ENCODE data around the gene NXPE4.
A peak's percentile ranks its signal among the peaks of the same experiment; 100 is the strongest.
"Not testable (repeated sequence)": the region's sequence is repeated elsewhere in the genome, so short reads cannot be mapped to it uniquely, and the experiment has no call there.

Gene NXPE4

DNA sequence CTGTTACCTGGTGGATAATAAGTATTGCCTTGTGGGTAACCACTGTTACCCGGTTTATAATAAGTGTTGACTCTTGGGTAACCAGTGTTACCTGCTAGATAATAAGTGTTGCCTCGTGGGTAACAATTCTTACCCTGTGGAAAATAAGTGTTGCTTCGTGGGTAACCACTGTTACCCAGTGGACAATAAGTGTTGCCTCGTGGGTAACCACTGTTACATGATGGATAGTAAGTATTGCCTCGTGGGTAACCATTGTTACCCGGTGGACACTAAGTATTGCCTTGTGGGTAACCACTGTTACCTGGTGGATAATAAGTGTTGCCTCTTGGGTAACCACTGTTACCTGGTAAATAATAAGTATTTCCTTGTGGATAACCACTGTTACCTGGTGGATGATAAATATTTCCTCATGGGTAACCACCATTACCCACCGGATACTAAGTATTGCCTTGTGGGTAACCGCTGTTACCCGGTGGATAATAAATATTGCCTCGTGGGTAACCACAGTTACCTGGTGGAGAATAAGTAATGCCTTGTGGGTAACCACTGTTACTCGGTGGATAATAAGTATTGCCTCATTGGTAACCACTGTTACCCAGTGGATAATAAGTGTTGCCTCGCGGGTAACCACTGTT is 8.7 kb upstream of the NXPE4 start:
- TF ChIP-seq, protein P1, sequence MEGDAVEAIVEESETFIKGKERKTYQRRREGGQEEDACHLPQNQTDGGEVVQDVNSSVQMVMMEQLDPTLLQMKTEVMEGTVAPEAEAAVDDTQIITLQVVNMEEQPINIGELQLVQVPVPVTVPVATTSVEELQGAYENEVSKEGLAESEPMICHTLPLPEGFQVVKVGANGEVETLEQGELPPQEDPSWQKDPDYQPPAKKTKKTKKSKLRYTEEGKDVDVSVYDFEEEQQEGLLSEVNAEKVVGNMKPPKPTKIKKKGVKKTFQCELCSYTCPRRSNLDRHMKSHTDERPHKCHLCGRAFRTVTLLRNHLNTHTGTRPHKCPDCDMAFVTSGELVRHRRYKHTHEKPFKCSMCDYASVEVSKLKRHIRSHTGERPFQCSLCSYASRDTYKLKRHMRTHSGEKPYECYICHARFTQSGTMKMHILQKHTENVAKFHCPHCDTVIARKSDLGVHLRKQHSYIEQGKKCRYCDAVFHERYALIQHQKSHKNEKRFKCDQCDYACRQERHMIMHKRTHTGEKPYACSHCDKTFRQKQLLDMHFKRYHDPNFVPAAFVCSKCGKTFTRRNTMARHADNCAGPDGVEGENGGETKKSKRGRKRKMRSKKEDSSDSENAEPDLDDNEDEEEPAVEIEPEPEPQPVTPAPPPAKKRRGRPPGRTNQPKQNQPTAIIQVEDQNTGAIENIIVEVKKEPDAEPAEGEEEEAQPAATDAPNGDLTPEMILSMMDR (IDR thresholded peaks at IDR 0.05; ENCODE audit: control insufficient read depth, insufficient read depth, low read depth, low read length, missing control alignments): no peak
- no peak overlapping the region for H3K4me3 ChIP-seq (ENCODE audit: control insufficient read depth, low read depth, low read length)
- DNase-seq (ENCODE audit: low read depth): no peak

GRCh38 chr11:114603151-114603550 is 7.6 kb upstream of the NXPE4 start:
- not testable (repeated sequence) for DNase-seq (ENCODE audit: low read depth); H3K4me3 ChIP-seq (ENCODE audit: control insufficient read depth, low read depth, low read length)

- no peak overlapping the region for H3K4me3 ChIP-seq (ENCODE audit: control insufficient read depth, low read depth, low read length)
- TF ChIP-seq, protein P1 (IDR thresholded peaks at IDR 0.05; ENCODE audit: control insufficient read depth, insufficient read depth, low read depth, low read length, missing control alignments): no peak
- no peak for DNase-seq (ENCODE audit: low read depth)
These were observed 2.9 kb upstream of the NXPE4 start for GRCh38 chr11:114598461-114598860.

- no peak overlapping the region for H3K4me3 ChIP-seq (ENCODE audit: control insufficient read depth, low read depth, low read length)
- TF ChIP-seq, protein P1 (IDR thresholded peaks at IDR 0.05; ENCODE audit: control insufficient read depth, insufficient read depth, low read depth, low read length, missing control alignments): no peak
- no peak for DNase-seq (ENCODE audit: low read depth)
These were observed 761 bp upstream of the NXPE4 start for GRCh38 chr11:114596175-114596919.

DNA sequence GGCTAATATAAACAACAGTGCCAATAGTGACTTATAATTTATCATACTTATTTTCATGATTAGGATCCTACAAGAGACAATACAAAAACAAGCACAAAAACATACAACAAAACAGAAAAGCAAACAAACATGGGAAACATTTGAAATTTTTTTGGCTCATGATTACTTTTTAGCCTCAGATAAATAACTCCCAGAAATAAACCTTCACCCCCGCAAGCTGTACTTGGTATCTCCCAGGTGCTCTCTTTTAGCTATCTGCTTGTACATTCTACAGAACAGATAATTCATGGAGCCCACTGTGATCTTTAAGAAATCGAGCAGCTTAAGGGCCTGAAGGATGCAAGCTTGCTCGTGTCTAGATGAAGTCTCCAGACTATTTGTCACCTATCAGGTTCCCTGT is 883 bp downstream of the NXPE4 start:
- TF ChIP-seq, protein P1 (IDR thresholded peaks at IDR 0.05; ENCODE audit: control insufficient read depth, insufficient read depth, low read depth, low read length, missing control alignments): no peak
- DNase-seq (ENCODE audit: low read depth): no peak
- no peak overlapping the region for H3K4me3 ChIP-seq (ENCODE audit: control insufficient read depth, low read depth, low read length)

- no peak overlapping the region for H3K4me3 ChIP-seq (ENCODE audit: control insufficient read depth, low read depth, low read length)
- TF ChIP-seq, protein P1 (IDR thresholded peaks at IDR 0.05; ENCODE audit: control insufficient read depth, insufficient read depth, low read depth, low read length, missing control alignments): no peak
- no peak for DNase-seq (ENCODE audit: low read depth)
These were observed 8.1 kb downstream of the NXPE4 start for GRCh38 chr11:114587398-114587953.

- DNase-seq (ENCODE audit: low read depth): no peak
- TF ChIP-seq, protein P1 (IDR thresholded peaks at IDR 0.05; ENCODE audit: control insufficient read depth, insufficient read depth, low read depth, low read length, missing control alignments): peak; percentile 45
These were observed 8.8 kb downstream of the NXPE4 start for GRCh38 chr11:114586797-114587196.

More at GRCh38 chr11:114586797-114587196, 8.8 kb downstream of the NXPE4 start:
- H3K4me3 ChIP-seq (ENCODE audit: control insufficient read depth, low read depth, low read length): no peak overlapping the region
